Kasumi-1 (cell line): Measurements from ENCODE around the gene NEK7.

Source experiments
- DNase-seq, 2 experiments: peaks; one replicate each; lab custom pipeline; 2025; lab: John Stamatoyannopoulos, UW

The NEK7 gene

DNA sequence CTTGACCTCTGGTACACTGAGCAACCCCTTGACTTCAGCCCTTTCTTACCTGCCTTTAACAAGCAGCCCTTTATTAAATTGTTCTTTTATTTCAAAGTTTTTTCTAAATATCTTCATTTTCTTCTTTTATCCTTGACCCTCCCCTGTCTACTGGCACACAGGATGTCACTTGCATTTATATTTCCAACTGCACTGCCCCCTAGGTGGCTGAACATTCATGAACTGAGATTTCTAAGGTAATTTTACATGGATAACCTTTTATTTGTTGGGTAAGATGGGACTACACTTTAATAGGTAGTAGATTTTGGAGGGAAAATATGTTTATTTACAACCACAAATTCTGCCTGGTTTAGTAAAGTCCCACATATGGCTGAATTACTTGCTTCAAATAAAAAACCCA, 193.7 kb downstream of the NEK7 start:
- no peak for DNase-seq

DNA sequence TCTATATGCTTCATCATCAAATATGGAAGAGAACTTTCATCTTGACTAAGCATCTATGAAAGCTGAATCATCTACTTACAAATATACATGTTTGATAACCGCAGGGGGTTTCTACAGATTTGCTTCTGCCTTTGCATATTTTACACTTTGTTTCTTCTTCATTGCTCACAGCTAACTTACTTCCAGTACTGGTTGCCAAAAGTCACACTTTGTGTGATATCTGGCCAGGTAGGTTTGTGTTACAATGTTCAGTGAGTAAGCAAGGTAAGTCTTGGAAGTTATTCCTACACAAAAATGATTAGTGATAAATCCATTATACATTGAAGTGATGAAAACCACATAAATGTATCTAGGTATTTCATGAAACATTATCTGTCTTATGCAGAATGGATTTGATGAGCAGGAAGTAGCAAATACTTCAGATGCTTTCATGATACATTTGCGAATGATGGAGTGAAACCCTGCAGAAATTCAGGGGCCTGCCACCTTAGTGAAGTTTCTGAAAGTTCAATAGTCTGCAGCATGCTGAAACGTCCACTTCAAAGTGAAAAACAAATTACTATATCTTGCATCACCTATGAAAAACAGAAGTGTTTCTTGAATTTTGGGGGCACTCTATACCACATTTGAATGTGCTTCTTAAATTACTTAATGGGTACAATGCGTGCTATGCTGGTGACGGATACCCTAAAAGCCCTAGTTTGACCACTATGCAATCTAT, 196.3 kb downstream of the NEK7 start:
- no peak for DNase-seq

DNA sequence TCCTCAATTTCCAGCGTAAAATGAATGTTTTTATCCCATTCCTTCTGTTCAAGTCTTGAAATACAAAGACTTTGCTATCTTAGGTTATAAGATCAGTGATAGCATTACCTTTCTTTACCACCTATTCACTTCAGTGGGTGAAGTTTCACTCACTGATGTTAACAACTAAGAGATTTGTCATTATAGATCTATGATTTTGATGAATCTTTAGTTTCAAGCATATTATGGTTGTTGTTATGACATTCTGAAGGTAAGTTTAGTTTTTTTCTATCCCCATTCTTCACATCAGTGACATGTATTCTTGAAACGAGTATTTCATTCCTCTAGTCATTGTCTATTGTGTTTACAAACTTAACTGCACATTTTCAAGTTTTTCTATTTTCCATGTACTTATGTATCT, 201.1 kb downstream of the NEK7 start:
- no peak for DNase-seq

DNA sequence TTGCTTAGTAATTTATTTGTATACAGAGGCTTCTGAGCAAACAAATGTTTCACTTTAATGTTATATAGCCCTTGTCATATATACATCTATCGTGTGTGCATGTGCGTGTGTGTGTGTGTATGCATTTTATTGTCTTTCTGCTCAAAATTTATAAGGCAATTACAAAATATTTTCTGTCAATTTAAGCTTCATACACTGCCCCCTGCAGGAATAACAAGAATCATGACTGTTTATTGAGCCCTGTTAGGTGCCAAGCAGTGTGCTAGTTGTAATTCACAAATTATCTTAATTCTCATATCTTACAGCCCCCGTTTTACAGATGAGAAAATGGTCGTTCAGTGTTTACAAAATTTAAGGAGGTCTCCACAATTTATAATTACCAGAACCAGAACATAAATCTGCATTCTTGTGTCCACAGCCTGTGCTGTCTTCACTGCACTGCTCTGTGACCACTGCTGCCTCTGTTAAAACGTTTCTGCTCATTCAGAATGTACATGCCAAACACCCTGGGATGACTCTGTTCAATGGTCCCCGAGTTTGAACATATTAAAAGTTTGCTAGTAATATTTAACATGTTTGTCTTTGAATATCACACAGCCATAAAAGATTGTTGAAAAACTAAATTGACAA, 202.3 kb downstream of the NEK7 start:
- peak; percentile 11 to 20 for DNase-seq

DNA sequence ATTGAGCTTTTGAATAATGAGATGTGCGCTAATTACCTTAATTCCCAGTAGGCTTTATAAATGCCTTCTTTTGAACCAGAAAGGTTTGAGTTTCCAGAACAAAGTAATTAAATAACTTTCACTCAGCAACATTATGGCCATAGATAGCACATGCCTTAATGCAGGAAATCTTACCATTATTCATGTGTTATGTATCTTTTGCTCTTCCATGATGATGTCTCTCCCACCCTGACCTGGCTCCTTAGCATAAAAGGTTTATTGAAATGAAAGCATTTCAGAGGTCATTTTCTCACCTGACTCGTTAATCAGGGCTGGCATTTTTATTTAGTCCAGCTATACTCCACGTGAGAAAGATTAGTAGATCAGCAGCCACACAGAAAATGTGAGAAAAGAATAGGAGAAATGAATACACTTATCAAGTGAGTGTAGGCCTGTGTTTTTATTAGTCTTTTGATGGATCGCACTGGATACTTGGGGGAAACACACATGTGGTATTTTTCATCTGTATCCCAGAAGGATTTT, 203.5 kb downstream of the NEK7 start:
- DNase-seq, result no peak

DNA sequence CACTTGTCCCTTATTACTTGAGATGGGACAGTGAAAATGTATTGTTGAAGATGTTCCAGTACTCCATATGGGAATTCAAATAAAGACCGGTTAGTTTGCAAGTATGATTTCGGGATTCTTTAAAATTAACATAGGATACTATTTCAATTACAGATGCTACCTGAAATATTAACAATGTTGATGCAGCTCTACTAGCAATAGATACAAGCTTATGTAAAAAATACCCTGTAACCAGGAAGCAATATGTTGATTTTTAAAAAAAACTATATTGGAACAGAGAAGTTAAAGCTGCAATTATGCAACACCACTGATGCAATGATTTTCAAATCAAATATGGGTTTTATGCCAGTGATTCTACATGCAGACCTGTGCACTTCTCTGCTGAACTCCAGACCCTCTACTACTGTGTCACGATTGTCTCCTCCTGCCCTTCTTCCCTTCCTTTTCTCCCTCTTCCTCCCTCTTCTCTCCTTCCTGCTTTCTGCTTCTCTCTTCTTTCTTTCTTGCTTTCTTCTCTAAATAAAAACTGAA, 204.5 kb downstream of the NEK7 start:
- DNase-seq, result no peak

DNA sequence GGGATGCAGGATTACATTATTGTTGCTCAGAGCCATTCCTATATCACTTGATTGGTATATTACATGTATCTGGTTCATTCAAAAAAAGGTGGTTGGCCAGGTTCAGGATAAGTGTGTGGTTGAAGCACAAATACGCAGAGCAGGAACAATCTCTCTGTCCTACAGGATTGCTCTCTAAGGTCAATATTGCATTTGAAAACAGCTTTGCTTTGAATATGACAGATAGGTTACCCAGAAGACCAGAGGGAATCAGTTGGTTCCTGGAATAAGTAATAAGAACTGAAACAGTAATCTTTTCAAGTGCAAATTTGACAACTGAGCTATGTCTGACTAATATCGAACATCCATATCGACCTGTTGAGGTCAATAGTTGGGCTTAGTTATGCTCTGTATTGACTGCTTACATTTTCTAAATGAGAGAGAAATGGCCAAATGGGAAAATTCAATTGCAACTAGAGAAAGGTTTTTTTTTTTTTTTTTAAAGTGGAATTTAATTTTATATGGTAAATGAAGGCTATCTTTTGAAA, 206.9 kb downstream of the NEK7 start:
- DNase-seq, result no peak

DNA sequence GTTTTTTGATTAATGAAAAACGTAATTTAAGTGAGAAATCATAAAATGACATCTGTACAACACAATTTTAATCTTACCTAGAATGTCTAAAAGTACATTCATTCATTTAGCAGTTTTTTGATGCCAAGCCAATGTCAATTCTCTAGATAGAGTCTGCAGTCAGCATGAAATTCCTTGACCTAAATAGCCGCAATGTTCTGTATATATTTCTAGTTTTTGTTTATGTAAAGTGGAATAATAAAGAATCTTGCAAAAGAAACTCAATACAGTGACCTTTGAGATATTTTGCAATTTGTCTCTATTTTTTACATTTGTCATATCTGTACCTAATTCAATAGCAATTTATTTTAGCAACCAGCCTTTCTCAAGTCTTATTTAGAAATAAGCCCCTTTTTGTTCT, 207.7 kb downstream of the NEK7 start:
- no peak for DNase-seq

DNA sequence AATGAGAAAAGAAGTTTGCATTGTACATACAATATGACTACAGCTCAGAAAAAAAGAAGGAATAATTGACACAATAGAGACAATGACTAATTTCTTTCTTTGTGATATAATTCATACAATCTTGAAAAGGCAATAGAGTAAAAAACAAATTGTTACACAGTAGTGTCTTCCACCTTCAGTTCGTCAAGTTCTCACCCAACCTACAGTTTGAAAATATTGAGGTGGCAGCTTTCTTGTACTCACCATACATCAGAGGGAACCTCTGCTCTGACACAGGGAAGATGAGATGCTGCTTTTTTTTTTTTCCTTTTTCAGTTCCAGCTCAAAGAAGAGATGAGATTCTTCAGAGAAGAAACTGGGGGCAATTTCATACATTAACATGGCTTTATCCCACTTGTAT, 210.5 kb downstream of the NEK7 start:
- no peak for DNase-seq

DNA sequence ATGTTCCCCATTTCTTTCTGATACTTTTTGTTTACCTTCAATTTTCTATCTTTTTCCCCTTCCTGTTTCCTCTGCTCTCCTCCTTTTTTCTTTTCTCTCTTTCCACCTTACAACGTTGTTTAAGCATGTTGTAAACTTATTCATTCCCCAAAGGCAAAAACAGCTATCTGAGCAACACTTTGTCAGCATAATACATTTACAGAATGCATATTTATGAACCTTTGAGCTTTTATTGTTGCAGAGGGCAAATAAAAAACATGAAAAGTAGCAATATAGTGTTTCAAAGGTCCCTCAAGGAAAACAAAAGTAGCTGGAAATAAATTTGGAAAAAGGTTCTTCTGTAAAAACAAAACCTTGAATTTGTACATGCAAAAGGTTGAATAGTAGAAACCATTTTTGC, 214.2 kb downstream of the NEK7 start:
- DNase-seq, result no peak
